Activated effector memory CD4-positive, alpha-beta T cell treated with Interleukin-2 at 50 U/mL for 16 hours (primary cell): ENCODE results near the gene RIPPLY1.

Experiments
- DNase-seq: peaks from one replicate; pipeline ENCODE4 v3.0.0-alpha.2; 2020

RIPPLY1 gene, protein sequence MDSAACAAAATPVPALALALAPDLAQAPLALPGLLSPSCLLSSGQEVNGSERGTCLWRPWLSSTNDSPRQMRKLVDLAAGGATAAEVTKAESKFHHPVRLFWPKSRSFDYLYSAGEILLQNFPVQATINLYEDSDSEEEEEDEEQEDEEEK

DNA sequence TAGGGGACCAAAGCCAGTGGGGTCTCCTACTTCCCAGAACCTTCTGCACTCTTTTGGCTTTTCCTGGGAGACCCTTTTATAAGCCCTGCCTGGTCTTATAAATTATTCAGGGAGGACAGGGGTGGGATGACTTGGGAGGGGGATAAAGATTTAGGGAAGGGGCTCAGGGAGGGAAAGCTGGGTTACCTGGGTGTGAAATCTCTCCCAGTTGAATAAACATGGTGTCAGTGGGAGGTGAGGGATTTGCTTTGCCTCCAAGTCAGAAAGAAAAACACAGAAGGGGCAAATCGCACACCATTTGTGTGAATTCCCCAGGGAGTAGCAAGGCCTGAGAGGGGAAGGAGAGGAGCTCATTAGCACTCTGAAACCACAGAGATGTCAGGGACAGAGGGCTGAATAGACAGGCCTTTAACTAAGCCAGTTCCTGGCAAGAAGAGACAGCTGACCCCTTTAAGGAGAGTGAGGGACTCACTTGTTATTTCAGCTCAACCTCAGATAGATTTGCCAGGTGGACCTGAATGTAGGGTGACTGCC is at the start of gene RIPPLY1:
TSS of gene RIPPLY1 (minus strand) at position 51 of the 534 bp plus-strand sequence. CDS start 54 bp downstream, outside the sequence.
- DNase-seq, result no peak

DNA sequence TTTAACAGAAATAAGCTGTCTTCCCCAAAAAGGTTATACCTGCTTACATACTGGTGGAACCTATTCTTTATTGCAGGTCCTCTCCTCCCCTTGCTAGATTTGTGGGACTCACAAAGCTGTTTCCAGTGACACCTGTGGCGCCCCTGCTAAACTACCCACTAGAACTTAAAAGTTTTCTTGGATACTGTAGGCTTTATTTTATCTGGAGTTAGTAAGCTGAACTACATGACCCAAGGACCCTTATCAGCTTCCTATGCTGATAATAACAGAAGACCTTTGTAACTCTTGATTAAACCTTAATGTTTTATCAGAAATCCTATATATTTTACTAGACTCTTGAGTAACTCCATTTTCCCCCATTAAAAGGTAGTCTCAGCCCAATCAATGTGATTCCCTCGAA is 49.4 kb upstream of the RIPPLY1 start:
- DNase-seq, result no peak

DNA sequence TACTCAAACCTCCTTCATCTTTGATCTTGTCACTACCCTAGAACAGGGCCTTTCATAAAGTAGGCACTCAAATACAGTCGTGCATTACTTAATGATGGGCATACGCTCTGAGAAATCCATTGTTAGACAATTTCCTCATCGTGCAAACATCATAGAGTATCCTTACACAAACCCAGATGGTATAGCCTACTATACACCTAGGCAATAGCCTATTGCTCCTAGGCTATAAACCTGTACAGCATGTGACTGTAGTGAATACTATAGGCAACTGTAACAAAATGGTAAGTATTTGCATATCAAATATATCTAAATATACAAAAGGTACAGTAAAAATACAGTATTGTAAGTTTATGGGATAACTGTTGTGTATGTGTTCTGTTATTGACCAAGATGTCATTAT is 48.9 kb upstream of the RIPPLY1 start:
- DNase-seq, result no peak

DNA sequence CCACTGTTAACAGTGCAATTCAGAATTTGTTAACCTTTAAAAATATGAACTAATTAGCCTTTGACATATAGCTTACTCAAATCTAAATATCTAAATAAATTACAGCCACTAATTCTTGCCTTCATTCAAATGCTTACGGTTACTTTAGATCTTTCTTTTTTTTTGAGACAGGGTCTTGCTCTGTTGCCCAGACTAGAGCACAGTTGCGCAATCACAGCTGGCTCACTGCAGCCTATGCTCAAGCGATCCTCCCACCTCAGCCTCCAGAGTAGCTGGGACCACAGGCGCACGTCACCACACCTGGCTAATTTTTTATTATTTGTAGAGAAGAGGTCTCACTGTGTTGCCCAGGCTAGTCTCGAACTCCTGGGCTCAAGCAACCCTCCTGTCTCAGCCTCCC is 48.1 kb upstream of the RIPPLY1 start:
- DNase-seq, result no peak

DNA sequence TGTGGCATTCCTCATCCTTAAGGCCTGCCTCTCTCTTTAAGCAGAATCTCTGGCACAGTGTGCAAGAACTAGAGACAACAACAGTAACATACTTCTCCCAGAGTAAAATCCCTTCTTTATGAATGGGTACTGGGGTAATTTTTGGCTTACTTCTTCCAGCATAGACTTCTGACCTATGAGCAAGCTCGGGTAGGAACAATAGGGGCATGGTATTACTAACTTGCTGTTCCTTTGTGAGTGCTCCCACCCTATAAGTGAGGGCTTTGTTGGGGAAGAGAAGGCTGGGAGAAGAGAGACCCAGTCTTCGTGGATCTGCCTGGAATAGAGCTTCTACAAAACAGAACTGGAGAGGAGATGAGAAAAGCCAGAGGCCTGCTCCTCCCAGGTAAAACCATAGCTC is 47.2 kb upstream of the RIPPLY1 start:
- DNase-seq, result no peak

DNA sequence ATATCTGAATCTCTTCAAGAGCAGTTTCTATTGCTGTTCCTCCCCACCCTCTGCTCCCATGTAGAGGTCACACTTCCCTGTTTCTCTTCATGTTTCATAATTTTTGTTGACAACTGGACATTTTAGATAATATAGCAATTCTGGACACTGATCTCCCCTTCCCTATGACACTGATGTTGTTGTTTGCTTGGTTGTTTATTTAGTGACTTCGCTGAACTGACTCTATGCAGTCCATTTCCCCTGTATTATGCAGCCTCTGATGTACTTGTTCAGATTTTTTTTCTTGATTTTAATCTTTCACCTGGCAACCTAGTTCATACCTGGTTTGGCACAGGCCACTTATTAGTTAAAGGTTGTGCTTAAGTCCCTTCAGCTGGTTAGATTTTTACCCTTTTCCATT is 46.2 kb upstream of the RIPPLY1 start:
- no peak for DNase-seq

DNA sequence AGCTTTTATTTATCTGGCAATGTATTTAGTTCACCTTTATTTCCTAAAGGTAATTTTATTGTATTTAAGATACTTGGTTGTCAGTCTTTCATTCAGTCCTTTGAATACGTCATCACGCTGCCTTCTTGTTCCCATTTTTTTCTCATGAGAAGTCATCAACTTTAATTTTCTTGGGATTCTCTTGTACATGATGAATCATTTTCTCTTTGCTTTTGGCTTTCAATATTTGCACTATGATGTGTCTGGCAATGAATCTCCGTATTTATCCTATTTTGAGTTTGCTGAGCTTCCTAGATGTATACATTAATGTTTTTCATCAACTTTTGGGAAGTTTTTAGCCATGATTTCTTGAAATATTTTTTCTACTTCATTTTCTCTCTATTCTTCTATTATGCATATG is 45.5 kb upstream of the RIPPLY1 start:
- no peak for DNase-seq

DNA sequence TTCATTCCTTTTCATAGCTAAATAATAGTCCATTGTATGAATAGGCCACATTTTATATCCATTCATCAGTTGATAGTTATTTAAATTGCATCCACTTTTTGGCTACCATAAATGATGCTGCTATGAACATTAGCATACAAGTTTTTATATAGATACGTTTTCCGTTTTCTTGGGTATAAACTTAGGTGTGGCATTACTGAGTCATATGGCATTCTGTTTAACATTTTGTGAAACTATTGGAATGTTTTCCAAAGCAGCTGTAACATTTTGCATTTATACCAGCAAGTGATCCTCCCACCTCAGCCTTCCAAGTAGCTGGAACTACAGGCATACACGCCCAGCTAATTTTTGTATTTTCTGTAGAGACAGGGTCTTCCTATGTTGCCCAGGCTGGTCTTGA is 43.3 kb upstream of the RIPPLY1 start:
- DNase-seq, result no peak

DNA sequence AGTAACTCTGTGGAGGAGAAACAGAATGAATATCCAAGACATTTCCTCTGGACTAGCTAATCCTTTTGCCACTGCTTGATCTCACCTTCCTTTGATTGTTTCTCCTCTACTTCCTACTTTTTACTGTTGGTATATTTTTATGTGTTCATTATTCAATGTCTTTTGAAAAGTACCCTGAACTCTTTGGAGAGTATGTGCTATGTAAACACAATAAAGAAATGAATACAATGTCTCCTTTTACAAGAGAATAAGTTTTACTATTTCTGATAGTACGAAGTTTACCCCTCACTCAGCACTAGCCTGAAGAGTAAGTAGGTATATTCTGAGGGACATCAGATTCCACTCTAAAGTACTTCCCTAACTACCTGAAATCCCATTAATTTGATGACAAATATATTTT is 36.9 kb upstream of the RIPPLY1 start:
- no peak for DNase-seq

DNA sequence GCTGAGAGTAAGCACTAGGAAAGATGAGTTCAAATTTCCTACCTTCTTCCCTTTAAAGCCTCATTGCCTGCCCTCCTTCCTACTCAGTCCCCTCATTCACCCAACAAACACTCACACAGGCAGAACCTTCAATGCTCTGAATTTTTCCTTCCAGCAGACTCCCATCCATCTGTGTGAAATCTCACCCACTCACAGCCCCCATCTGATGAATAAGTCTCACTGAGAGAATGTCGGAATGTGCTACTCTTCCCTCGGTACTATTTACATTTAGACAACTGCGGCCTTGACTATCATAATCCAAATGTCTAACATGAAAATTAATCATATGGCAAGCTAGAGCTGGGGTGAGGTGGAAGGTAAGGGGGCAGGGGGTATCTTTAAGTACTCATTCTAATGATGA is 36.4 kb upstream of the RIPPLY1 start:
- DNase-seq, result no peak

DNA sequence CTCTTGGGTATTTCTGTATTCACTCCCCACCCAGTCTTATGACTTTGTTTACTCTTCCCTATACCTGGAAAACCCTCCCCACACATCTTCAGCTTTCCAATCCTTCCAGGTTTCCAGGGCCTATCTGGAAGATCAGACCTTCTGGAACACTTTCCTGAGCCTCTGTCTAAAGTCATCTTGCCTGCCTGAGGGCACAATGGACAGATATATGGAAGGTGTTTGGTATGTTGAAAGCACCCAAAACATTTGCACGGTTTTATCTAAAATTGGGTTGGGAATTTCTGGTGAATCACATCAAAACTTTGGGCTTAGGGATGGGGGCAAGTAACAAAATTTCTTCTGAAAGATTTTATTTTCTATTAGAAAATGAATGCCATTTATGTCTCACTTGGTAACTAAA is 33.1 kb upstream of the RIPPLY1 start:
- no peak for DNase-seq

DNA sequence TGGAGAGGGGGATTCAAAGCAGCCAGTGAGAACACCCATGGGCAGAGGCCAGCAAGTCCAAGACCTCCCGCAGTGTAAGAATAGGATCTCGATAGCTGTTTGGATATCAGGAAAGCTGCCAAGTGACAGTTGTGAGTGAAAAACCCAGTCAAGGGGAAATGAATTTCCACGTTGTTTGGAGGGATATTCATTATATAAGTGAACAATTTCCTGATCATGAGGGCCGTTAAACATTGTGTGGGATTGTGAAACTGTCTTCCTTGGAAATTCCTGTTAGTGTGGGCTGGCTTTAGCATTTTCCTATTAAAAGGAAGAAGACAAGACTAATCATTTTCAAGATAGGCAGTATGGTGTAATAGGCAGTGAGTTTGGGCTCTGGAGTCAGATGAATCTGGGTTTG is 32.0 kb upstream of the RIPPLY1 start:
- DNase-seq, result no peak

DNA sequence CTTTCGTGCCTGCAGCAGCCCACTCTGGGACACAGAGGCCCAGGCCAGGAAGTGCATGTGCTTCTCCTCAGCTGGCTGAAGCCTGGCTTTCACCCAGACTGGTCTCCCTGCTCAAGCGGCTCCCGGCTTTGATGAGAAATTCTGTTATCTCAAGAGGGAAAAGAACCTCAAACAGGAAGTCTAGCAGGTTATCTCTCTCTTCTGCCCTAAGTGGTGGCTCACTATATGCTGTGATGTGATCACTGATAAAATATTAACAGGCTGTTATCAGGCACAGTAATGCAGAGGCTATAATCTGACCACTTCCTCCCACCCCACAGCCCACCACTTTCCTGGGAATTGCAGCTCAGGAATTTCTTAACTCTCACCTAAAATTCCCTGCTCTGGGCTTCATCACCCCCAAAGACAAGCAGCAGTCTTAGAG is 30.4 kb upstream of the RIPPLY1 start:
- DNase-seq, result no peak

DNA sequence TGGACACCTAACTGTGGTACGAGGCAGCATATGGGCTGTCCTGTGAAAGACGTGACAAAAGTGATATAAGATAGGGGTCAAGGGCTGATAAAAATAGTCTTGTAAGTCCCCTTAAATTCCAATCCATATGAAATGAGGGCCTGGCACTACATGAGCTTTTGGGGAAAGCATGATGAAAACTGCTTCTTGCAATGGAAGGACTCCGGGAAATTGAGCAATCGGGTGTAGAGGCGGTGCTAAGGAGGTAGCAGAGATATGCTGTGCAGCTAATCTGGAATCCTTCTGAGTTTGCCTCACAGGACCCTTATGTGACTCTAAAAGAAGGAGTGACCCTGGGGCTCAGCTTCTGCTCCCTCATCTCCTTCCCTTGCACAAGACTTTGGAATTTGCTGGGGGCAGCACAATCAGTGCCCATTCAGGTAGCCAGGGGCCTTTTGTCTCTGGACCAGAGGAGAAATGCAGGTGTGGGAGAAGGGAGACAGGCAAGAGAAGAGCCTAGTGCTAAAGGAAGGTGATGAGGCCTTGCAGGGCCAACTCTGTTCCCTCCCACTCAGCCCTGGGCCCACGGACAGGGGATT is 29.9 kb upstream of the RIPPLY1 start:
- DNase-seq, result no peak

DNA sequence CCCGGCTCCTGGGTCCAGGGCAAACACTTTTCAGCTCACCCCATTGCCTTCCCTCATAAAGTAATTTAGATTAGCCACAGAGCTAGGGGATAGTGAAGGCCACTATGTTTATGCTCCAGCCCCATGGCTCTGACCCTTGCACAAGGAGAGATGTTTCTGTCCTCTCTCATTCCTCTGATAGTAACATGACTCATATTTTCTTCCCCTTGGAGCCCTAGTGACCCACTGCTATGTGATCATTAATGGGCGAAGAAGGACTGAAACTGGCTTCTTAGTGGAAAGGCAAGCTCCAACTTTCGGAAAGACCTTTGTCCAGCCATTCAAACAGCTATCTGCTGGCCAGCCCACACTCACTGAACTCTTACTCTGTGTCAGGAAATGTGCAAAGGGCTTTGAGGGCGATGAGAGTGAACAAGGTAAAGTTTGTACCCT is 29.4 kb upstream of the RIPPLY1 start:
- DNase-seq, result no peak

DNA sequence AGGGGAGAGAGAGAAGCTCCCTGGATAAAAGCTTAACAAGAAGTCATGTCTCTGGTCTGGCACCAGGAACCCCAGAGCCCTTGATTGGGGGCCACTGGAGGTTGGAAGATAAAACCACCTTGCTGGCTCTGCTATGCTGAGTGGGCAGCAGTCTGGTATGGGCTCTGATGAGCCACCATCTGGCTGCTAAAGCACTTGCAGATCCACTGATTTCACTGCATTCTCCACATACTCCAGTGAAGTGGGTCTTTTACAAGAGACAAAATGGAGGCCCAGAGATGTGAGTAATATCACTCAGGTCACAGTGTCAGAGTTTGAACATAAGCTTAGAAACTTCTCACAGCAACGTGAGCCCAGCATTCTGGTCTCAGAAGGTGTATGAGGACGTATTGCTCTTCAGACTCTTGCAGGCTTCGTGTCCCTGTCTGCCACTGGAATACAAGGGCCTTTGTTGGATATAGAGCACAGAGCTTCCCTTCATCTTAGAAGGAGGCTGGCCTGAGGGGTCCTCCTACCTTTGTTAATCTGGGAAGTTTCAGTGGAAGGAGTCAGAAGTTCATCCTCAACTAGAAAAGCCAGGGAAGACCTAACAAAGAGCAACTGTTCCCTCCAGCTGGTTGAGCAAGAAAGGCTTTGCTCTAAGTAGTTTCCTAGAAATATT is 28.8 kb upstream of the RIPPLY1 start:
- no peak for DNase-seq

DNA sequence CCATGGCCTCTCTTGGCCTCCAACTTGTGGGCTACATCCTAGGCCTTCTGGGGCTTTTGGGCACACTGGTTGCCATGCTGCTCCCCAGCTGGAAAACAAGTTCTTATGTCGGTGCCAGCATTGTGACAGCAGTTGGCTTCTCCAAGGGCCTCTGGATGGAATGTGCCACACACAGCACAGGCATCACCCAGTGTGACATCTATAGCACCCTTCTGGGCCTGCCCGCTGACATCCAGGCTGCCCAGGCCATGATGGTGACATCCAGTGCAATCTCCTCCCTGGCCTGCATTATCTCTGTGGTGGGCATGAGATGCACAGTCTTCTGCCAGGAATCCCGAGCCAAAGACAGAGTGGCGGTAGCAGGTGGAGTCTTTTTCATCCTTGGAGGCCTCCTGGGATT is 25.1 kb upstream of the RIPPLY1 start:
- no peak for DNase-seq

DNA sequence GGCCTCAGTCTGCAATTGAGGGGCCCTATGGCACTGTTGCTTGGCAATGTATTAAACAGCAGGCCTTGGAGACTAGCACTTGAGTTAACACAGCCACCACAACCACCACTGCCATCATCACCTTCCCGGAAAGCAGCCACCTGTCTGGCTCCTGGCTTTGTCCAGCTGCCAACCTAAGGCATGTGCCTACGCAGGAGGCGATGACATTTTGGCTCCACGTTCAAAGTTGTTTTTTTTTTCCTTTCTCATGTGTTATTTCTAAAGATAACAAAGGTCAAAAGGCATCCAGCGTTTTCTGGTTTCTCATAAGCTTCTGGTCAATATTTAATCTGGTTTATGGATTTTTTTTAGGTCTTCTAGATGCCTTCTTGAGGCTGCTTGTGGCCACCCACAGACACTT is 24.6 kb upstream of the RIPPLY1 start:
- DNase-seq, result no peak

DNA sequence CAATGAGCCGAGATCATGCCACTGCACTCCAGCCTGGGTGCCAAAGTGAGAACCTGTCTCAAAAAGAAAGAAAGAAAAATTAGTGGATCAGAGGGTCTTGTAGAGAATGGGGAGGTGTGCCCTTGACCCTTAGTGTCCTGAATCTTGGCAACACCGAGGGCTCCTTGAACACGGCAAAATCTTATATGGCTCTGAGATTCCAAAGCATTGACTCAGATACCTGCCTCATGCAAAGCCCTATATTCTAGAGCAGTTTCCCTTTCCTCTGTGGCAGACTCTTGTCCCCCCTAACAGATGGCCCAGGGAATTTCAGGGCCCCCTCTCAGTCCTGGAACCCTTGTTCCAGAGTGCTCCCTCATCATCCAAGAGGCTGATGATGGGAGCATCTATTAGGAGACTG is 23.9 kb upstream of the RIPPLY1 start:
- no peak for DNase-seq

DNA sequence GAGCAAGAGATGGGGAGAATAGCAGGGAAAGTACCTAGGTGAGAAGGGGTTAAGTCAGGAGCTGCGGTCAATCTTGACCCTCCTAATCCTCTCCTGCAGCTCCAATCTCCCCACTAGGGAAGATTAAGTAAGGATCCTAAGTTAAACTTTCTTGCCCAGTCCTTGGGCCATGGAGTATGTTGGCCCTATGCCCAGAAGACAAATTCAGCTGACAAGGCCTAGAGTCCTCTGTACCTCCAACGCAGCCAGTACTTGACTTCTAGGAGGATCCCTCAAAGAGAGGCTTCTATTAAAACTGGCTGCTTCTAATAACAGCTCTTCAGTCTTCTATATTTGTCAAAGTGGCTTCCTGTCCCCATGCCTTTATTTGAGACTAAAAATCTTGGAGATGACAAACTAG is 18.5 kb upstream of the RIPPLY1 start:
- DNase-seq, result no peak

DNA sequence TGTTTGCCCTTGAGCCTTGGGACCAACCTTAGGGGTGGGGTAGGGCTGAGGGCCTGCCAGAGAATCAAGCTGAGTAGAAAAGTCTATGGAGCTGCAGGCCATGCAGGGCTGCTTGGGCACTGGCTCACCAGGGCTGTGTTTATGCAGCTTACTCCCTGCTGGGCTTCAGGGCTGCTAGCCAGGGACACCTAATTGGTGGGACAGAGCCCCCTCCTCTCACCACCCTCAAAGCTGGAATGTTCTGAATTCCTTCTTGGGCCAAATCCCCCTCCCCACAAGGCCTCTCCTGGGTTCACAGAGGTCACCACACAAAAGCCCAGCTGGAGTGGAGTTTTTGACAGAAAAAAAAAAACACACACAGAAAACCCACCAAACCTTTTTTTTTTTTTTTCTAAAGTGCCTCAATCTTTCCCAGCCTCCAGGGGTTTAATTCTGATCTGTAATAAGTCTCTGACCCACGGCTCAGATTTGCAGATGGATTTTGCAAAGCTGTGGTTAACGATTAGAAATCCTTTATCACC is 16.9 kb upstream of the RIPPLY1 start, which contains the start of gene CLDN2:
TSS of gene CLDN2 (plus strand) at position 471 of the 521 bp plus-strand sequence. CDS start 7,827 bp downstream, outside the sequence.
- no peak for DNase-seq

DNA sequence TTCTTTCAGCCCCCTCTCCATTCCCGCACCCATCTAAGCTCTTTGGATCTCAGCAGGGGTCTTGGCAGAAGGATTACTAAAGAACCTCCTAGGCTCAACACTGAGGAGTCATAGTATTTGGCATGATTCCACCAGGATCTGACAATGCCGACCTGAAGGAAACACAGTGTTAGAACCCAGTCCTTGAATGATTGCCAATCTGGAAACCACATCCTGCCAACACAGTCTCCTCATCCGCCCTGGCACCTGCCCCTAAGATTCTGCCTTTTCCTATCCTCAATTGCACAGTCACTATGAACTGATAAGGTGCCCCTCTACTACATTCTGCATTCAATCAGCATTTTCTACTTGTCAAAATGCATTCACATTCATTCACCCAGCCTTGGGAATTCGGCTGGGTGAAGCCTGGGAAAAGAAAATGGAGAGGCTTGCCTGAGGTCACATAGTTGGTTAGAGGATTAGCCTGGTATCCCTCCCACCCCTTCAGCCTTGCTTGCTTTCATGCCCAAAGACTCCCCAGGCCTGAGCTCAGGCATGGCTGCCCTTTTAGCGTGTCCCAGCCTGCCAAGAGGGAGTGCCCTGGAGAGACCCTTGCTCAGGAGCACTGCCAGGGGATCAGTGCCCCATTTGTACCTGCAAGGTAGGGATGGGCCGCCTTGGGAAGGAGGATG is 14.8 kb upstream of the RIPPLY1 start:
- DNase-seq, result peak; percentile 2

DNA sequence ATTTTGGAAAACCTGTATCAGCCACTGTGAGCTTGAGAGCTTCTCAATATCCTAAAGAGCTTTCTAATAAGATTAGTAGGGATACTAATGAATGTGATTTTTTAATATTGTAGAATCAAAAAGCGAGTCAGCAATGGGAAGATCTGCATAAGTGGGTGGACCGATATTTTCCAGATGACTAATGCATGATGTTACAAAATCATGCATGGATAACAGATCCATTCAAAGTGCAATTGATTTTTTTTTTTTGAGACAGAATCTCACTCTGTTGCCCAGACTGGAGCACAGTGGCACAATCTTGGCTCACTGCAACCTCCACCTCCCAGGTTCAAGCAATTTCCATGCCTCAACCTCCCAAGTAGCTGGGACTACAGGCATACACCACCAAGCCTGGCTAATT is 9.7 kb upstream of the RIPPLY1 start:
- DNase-seq, result no peak

DNA sequence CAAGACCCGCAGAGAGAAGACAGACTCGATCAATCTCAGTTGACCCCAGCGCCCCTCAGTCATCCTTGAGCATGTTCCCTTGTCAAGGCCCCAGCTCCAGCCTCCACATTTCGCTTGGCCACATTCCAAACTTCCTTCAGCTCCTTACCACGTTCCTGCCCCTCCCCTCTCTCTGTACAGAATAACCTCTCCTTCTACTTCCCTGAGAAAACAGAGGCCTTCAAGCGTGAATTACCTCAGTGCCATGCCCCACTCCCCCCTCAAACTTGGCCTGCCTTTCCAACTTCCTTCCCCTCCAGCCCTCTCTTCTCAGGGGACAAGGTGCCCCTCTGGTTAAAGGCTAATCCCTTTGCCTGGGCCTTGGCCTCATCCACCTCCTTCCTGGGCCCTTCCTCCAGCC is 3.2 kb upstream of the RIPPLY1 start:
- DNase-seq, result no peak
